SK-N-SH treated with all-trans-retinoic acid at 6 μM for 48 hours (cell line): Measurements from ENCODE around the gene UBE2Q2.
A peak's percentile ranks its signal among the peaks of the same experiment; 100 is the strongest.
"Not testable (repeated sequence)": the region's sequence is repeated elsewhere in the genome, so short reads cannot be mapped to it uniquely, and the experiment has no call there.

Experiments
- ATAC-seq: fragments of 200-7000 bp; cut with Tn5 transposase; 3 replicates; pipeline ENCODE4 v1.9.1; 2020; ENCODE audit warnings: mild to moderate bottlenecking, moderate library complexity
- ARNTL ChIP-seq: fragments of 450-650 bp; formaldehyde crosslinking; IDR thresholded peaks from 2 replicates; pipeline ENCODE4 v1.5.0; 2020; ENCODE audit warnings: low read depth, mild to moderate bottlenecking, moderate library complexity, borderline replicate concordance
- CSDC2 ChIP-seq: fragments of 250-450 bp; sonication (Bioruptor Pico); IDR thresholded peaks from 2 replicates; pipeline ENCODE4 v1.5.0; 2020; ENCODE audit warnings: mild to moderate bottlenecking, moderate library complexity
- ESRRG ChIP-seq: fragments of 250-450 bp; sonication (Bioruptor Pico); IDR thresholded peaks from 2 replicates; pipeline ENCODE4 v1.6.1; 2021; ENCODE audit warnings: mild to moderate bottlenecking
- ISL1 ChIP-seq: fragments of 250-450 bp; sonication (Bioruptor Pico); IDR thresholded peaks from 2 replicates; pipeline ENCODE4 v2.1.2; 2022; ENCODE audit warnings: mild to moderate bottlenecking, moderate library complexity
- OSR1 ChIP-seq: fragments of 250-450 bp; sonication (Bioruptor Pico); IDR thresholded peaks from 2 replicates; pipeline ENCODE4 v1.8.0; 2022; ENCODE audit warnings: moderate library complexity, mild to moderate bottlenecking, inconsistent platforms
- PPARA ChIP-seq: fragments of 250-450 bp; sonication (Bioruptor Pico); IDR thresholded peaks from 2 replicates; pipeline ENCODE4 v1.5.0; 2020; ENCODE audit warnings: mild to moderate bottlenecking, borderline replicate concordance
- RARB ChIP-seq: fragments of 250-450 bp; sonication (Bioruptor Pico); IDR thresholded peaks from 2 replicates; pipeline ENCODE4 v1.8.0; 2021; ENCODE audit warnings: mild to moderate bottlenecking, moderate library complexity
- SNAI2 ChIP-seq: fragments of 250-450 bp; sonication (Bioruptor Pico); IDR thresholded peaks from 2 replicates; pipeline ENCODE4 v1.5.0; 2020; ENCODE audit warnings: mild to moderate bottlenecking, moderate library complexity
- TCF4 ChIP-seq: fragments of 250-450 bp; sonication (Bioruptor Pico); IDR thresholded peaks from 2 replicates; pipeline ENCODE4 v1.8.0; 2021; ENCODE audit warnings: mild to moderate bottlenecking, moderate library complexity, borderline replicate concordance
- TOX ChIP-seq: fragments of 250-450 bp; sonication (Bioruptor Pico); IDR thresholded peaks from 2 replicates; pipeline ENCODE4 v1.8.0; 2021; ENCODE audit warnings: mild to moderate bottlenecking, moderate library complexity, borderline replicate concordance
- ZC3H10 ChIP-seq: fragments of 250-450 bp; sonication (Bioruptor Pico); IDR thresholded peaks from 2 replicates; pipeline ENCODE4 v1.5.1; 2021; ENCODE audit warnings: mild to moderate bottlenecking, moderate library complexity
- ZFP3 ChIP-seq: fragments of 250-450 bp; sonication (Bioruptor Pico); IDR thresholded peaks from 2 replicates; pipeline ENCODE4 v1.5.0; 2020; ENCODE audit warnings: mild to moderate bottlenecking, moderate library complexity
- ZNF565 ChIP-seq: fragments of 450-650 bp; formaldehyde crosslinking; conservative IDR thresholded peaks from 2 replicates; pipeline ENCODE4 v1.5.0; 2020; ENCODE audit warnings: low read depth, mild to moderate bottlenecking, moderate library complexity
- ZNF70 ChIP-seq: fragments of 450-650 bp; formaldehyde crosslinking; IDR thresholded peaks from 2 replicates; pipeline ENCODE4 v1.5.0; 2020; ENCODE audit warnings: mild to moderate bottlenecking, moderate library complexity
- ZNF8 ChIP-seq: fragments of 450-650 bp; formaldehyde crosslinking; IDR thresholded peaks from 2 replicates; pipeline ENCODE4 v1.5.0; 2020; ENCODE audit warnings: mild to moderate bottlenecking, moderate library complexity
- TF ChIP-seq, protein P1 (sequence below): fragments of 250-450 bp; sonication (Bioruptor Pico); IDR thresholded peaks from 2 replicates; pipeline ENCODE4 v1.5.0; 2020; ENCODE audit warnings: mild to moderate bottlenecking, moderate library complexity
- TF ChIP-seq, protein P2 (sequence below): fragments of 250-450 bp; sonication (Bioruptor Pico); IDR thresholded peaks from 2 replicates; pipeline ENCODE4 v1.8.0; 2021; ENCODE audit warnings: low read depth, mild to moderate bottlenecking, moderate library complexity, borderline replicate concordance
- TF ChIP-seq, protein P3 (sequence below): fragments of 250-450 bp; sonication (Bioruptor Pico); IDR thresholded peaks from 2 replicates; pipeline ENCODE4 v1.5.1; 2020; ENCODE audit warnings: low read depth, mild to moderate bottlenecking, moderate library complexity
- TF ChIP-seq, protein P4 (sequence below): fragments of 250-450 bp; sonication (Bioruptor Pico); IDR thresholded peaks from 2 replicates; pipeline ENCODE4 v1.5.1; 2021; ENCODE audit warnings: mild to moderate bottlenecking, moderate library complexity

Gene UBE2Q2

DNA sequence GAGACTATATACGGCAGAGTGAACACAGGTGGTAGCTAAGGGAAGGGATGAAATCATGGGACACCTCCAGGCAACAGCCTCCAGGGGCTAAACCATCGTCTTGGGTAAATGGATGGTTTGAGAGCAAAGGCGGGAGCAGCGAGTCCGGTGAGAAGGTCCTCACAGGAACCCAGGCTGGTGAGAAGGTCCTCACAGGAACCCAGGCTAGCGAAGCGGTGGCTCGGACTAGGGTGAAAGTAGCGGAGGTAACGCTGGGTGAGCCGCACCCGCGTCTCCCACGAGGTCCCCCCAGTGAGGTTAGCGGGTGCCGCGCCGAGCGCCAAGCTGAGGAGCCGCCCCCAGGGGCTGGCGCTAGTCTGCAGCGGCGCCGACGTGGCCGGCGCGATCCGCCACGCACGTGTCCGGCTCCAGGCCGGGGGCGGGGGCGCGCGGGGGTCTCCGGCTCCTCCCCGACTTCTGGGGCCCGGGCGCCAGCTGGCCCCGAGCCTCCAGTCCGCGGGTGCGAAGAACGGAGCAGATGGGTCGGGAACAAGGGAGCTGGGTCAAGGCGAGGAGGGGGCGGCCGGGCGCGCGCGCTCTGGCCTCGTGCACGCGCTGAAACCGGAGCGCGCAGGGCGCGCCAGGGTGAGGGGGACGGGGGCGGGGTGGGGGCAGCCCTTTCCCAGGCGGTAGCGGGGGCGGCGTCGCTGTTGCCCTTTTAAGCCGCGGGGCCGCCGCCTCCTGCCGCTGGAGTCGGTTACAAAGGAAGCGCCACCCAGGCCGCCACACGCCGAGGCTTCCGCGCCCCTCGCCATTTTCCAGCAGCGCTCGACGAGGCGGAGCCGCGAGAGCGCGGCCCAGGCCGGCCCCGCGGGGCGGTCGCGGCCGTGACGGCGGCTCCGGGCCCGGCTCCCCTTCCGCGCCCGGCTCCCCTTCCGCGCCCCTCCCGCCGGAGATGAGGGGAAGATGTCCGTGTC lies at the start of gene UBE2Q2:
TSS of gene UBE2Q2 (plus strand) at position 726 of the 956 bp plus-strand sequence. CDS start at position 946, 220 bp downstream.
- peak; percentile 66 for ATAC-seq
- TF ChIP-seq ZNF8 (peak; percentile 13; the same call in 1 of the 2 replicates), SNAI2 (CRISPR knock-in tag) (peak; percentile 71; the same call in 1 of the 2 replicates), TOX (no peak)
- TF ChIP-seq, protein P1, sequence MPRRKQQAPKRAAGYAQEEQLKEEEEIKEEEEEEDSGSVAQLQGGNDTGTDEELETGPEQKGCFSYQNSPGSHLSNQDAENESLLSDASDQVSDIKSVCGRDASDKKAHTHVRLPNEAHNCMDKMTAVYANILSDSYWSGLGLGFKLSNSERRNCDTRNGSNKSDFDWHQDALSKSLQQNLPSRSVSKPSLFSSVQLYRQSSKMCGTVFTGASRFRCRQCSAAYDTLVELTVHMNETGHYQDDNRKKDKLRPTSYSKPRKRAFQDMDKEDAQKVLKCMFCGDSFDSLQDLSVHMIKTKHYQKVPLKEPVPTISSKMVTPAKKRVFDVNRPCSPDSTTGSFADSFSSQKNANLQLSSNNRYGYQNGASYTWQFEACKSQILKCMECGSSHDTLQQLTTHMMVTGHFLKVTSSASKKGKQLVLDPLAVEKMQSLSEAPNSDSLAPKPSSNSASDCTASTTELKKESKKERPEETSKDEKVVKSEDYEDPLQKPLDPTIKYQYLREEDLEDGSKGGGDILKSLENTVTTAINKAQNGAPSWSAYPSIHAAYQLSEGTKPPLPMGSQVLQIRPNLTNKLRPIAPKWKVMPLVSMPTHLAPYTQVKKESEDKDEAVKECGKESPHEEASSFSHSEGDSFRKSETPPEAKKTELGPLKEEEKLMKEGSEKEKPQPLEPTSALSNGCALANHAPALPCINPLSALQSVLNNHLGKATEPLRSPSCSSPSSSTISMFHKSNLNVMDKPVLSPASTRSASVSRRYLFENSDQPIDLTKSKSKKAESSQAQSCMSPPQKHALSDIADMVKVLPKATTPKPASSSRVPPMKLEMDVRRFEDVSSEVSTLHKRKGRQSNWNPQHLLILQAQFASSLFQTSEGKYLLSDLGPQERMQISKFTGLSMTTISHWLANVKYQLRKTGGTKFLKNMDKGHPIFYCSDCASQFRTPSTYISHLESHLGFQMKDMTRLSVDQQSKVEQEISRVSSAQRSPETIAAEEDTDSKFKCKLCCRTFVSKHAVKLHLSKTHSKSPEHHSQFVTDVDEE (CRISPR knock-in tag): peak; percentile 69
- TF ChIP-seq, protein P2, sequence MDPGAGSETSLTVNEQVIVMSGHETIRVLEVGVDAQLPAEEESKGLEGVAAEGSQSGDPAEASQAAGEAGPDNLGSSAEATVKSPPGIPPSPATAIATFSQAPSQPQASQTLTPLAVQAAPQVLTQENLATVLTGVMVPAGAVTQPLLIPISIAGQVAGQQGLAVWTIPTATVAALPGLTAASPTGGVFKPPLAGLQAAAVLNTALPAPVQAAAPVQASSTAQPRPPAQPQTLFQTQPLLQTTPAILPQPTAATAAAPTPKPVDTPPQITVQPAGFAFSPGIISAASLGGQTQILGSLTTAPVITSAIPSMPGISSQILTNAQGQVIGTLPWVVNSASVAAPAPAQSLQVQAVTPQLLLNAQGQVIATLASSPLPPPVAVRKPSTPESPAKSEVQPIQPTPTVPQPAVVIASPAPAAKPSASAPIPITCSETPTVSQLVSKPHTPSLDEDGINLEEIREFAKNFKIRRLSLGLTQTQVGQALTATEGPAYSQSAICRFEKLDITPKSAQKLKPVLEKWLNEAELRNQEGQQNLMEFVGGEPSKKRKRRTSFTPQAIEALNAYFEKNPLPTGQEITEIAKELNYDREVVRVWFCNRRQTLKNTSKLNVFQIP (CRISPR knock-in tag): no peak

DNA sequence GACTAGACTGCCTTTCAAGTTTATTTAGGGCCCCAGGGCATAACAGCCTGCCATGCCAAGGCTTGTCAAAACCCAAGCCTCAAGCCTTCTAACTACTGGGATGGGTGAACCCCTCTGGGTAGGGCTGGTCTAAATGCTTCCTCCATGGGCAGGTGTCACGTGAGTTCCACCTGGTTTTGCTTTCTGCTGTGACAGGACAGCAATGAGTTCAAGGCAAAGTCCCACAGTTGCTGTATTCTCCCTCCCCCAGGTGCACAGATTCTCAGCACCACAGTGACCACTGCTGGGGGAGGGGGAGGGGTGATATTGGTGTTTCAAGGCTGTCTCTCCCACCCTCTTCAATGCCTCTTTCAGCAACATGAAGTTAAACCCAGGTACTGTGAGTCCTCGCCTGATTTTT lies 46.9 kb upstream of the UBE2Q2 start:
- TF ChIP-seq RARB (no peak), ISL1 (no peak), OSR1 (no peak), ARNTL (CRISPR knock-in tag) (no peak), ZNF8 (no peak)
- TF ChIP-seq, protein P3, sequence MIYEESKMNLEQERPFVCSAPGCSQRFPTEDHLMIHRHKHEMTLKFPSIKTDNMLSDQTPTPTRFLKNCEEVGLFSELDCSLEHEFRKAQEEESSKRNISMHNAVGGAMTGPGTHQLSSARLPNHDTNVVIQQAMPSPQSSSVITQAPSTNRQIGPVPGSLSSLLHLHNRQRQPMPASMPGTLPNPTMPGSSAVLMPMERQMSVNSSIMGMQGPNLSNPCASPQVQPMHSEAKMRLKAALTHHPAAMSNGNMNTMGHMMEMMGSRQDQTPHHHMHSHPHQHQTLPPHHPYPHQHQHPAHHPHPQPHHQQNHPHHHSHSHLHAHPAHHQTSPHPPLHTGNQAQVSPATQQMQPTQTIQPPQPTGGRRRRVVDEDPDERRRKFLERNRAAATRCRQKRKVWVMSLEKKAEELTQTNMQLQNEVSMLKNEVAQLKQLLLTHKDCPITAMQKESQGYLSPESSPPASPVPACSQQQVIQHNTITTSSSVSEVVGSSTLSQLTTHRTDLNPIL (CRISPR knock-in tag): no peak
- TF ChIP-seq, protein P1 (CRISPR knock-in tag): no peak
- ATAC-seq: no peak

DNA sequence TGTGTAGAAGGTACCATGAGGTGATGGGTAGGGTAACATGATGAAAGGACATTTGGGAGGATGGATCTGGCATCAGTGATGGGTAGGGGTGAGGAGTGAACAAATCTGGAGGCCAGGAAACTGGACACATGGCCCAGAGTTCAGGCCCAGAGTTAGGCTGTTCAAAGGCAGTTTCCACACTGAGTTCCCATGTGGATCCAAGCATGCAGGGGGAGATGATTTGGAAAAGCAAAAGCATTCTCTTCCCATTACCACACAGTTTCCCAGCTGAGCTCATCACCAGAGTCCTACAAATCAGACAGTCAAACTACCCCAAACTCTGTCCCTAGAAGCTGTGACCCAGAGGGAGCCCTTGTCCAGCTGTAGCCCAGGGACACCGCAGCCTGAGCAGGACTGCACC lies 46.1 kb upstream of the UBE2Q2 start:
- ATAC-seq: not testable (repeated sequence)

DNA sequence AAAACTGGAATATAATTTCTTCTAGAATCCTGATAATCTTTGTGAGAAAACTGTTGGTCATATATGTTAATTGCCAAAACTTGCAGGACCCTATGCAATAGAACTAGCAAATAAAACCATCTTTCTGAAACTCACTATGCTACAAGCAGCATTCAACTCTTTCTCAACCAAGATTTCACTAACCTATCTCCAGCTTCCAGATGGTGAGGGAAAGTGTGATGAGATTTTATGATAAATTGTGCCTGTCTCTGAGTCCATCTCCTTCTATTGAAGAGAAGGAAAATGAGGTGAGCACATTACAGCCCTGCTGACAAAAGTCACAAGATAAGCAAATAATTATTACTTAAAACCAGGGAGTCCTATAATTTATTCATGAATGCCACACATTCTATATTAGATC lies 44.1 kb upstream of the UBE2Q2 start:
- no peak for ATAC-seq
- TF ChIP-seq ZFP3 (CRISPR knock-in tag): no peak
- no peak for TF ChIP-seq ZNF565 (CRISPR knock-in tag)
- TF ChIP-seq ZC3H10 (CRISPR knock-in tag): no peak
- no peak for TF ChIP-seq TCF4 (CRISPR knock-in tag)
- TF ChIP-seq, protein P3 (CRISPR knock-in tag): no peak
- TF ChIP-seq SNAI2 (CRISPR knock-in tag): no peak
- TF ChIP-seq, protein P4, sequence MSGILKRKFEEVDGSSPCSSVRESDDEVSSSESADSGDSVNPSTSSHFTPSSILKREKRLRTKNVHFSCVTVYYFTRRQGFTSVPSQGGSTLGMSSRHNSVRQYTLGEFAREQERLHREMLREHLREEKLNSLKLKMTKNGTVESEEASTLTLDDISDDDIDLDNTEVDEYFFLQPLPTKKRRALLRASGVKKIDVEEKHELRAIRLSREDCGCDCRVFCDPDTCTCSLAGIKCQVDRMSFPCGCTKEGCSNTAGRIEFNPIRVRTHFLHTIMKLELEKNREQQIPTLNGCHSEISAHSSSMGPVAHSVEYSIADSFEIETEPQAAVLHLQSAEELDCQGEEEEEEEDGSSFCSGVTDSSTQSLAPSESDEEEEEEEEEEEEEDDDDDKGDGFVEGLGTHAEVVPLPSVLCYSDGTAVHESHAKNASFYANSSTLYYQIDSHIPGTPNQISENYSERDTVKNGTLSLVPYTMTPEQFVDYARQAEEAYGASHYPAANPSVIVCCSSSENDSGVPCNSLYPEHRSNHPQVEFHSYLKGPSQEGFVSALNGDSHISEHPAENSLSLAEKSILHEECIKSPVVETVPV (CRISPR knock-in tag): no peak
- no peak for TF ChIP-seq ARNTL (CRISPR knock-in tag)
- TF ChIP-seq, protein P1 (CRISPR knock-in tag): no peak
- TF ChIP-seq PPARA (CRISPR knock-in tag): no peak
- TF ChIP-seq ISL1: no peak
- no peak for TF ChIP-seq ESRRG
- no peak for TF ChIP-seq CSDC2 (CRISPR knock-in tag)
- TF ChIP-seq RARB: no peak
- no peak for TF ChIP-seq ZNF70 (CRISPR knock-in tag)
- TF ChIP-seq ZNF8: no peak
